Measurements from ENCODE around the gene LRRC39. TPM values are rescaled to one million over a fixed set of nuclear protein-coding genes. Genes with fewer than 3 reads are reported as not detected.
"Not testable (repeated sequence)": the region's sequence is repeated elsewhere in the genome, so short reads cannot be mapped to it uniquely, and the experiment has no call there.

The LRRC39 gene
- total RNA-seq (2014; rRNA removed; shearing (Covaris generic)): 0.42 and 1.5 TPM in 2 replicates

DNA sequence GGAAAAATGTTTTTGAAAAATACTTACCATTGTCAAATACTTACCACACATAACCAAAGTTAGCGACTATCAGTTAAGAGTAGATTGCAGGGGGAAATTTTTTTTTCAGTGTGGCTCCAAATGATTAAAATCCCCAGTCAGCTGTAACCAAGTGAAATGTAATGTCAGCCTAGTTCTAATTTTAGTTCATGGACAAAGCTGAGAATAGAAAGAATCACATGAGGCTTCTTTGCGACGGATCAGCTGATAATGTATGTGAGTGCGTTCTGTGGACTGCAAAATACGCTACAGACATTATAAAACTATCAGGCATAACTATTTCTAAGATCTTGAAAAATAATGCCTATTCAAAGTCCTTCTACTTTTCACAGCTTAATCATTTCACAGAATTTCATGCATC lies at the start of gene LRRC39:
TSS of gene LRRC39 (minus strand) at position 166 of the 400 bp plus-strand sequence. CDS start 9,740 bp downstream, outside the sequence.
- DNase-seq (ENCODE audit: low read depth): no peak

DNA sequence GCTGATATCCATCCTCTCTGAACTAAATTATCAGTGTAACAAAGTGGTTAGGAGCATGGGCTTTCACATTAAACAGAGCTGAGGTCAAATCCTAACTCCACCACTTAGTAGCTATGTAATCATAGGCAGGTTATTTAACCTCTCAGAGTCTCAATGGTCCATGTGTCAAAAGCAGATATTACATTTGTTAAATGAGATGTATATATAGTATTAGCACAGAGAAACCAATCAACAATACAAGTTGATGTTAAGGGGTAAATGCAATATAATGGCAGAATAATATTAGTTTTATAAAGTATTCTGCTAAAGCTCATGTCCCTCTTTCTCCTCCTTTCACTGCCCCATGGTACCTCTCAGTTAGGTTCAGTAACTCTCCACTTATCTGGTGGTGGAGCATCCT lies 44.4 kb upstream of the LRRC39 start:
- no peak for DNase-seq (ENCODE audit: low read depth)

DNA sequence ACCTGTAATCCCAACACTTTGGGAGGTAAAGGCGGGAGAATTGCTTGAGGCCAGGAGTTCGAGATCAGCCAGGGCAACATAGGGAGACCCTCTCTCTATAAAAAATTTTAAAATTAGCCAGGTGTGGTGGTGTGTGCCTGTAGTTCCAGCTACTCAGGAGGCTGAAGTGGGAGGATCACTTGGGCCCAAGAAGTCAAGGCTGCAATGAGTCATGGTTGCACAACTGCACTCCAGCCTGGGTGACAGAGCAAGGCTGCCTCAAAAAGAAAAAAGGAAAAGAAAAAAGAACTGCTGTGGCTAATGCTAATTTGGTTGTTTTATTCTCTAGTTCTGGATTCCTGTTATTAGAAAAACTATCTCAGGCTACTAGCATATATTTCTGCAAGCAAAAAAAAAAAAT lies 41.8 kb upstream of the LRRC39 start:
- DNase-seq (ENCODE audit: low read depth): no peak

DNA sequence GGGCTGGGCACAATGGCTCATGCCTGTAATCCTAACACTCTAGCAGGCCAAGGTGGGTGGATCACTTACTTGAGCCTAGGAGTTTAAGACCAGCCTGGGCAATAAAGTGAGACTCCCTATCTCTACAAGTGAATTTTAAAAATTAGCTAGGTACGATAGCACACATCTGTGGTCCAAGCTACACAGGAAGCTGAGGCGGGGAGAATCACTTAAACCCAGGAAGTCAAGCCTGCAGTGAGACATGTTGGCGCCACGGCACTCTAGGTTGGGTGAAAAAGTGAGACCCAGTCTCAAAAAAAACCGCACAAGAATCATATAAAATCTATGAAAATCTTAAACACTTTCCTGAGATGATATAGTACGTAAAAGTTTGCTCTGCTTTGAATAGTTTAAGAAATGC lies 41.4 kb upstream of the LRRC39 start:
- DNase-seq (ENCODE audit: low read depth): no peak

DNA sequence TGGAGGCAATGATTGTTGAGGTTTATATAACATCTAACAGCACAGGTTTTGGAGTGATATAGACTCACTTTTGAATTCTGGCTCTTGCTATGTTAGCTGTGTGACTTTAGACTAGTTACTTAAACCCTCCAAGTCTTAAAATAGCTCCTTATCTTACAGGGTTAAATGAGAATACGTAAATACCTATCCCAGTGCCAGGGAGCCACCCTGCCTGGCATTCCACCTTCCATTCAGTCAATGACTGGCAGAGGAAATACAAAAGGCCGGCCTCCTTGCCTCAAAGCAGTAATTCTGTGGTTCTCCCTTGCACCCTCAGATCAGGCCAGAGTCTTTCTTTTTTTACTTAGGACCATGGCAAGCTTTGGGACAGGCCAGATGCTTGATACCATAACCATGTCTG lies 39.8 kb upstream of the LRRC39 start:
- DNase-seq (ENCODE audit: low read depth): no peak

DNA sequence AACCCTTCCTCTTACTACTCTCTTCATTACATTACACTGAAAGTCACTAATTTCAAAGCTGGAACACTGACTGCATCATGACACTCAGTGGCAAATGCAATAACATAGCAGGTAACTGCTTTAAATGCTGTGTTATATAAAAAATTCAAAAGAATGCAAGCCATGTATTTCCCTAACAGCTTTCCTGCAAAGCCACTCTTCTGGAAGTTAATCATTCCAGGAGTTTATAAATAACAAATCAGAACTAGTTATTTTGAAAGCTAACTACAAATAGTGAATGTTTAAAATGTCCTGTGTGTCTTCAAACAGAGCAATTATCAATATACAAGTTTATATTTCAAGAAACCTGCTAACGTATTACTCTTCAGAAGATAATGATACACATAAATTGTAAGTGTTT lies 37.0 kb upstream of the LRRC39 start:
- no peak for DNase-seq (ENCODE audit: low read depth)

DNA sequence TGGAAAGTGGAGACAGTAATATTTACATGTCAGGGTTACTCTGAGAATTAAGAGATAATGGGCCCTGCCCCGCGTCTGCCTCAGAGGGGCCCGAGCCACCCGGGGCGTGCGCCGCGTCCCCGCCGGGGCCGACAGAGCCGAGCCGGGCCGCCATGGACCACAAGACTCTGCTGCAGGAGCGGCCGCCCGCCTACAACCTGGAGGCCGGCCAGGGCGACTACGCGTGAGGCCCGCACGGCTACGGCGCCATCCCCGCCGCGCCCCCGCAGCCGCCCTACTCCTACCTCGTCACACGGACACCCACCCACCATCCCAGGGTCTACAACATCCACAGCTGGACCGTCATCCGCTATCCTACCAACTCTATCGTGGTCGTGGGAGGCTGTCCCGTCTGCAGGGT lies 35.1 kb upstream of the LRRC39 start:
- DNase-seq (ENCODE audit: low read depth): no peak

DNA sequence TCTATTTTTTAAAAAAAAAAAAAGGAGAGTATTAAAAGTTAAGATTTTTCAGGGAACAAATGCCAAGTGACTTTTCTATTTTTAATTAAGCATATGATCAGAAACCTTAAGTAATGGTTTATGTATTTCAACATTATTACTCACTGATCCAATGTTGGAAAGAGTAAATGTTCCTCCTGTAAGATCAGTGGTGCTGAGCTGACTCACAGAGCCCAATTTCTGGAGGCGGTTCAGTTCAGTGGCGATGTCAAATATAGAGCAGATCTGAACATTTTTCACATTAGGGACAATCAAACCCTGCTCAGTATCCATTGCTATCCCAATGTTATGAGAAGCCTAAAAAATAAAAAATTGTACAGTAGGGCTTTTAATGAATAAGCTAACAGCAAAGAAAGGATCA lies 28.2 kb upstream of the LRRC39 start:
- no peak for DNase-seq (ENCODE audit: low read depth)

DNA sequence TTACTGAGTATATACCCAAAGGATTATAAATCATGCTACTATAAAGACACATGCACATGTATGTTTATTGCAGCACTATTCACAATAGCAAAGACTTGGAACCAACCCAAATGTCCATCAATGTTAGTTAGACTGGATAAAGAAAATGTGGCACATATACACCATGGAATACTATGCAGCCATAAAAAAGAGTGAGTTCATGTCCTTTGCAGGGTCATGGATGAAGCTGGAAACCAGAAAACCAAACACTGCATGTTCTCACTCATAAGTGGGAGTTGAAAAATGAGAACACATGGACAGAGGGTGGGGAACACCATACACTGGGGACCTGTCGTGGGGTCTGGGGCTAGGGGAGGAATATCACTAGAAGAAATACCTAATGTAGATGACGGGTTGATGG lies 27.5 kb upstream of the LRRC39 start:
- DNase-seq (ENCODE audit: low read depth): not testable (repeated sequence)

DNA sequence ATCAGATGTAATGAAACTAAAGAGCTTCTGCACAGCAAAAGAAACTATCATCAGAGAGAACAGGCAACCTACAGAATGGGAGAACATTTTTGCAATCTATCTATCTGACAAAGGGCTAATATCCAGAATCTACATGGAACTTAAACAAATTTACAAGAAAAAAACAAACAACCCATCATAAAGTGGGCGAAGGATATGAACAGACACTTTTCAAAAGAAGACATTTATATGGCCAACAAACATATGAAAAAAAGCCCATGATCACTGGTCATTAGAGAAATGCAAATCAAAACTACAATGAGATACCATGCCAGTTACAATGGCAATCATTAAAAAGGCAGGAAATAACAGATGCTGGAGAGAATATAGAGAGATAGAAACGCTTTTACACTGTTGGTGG lies 27.0 kb upstream of the LRRC39 start:
- DNase-seq (ENCODE audit: low read depth): not testable (repeated sequence)

DNA sequence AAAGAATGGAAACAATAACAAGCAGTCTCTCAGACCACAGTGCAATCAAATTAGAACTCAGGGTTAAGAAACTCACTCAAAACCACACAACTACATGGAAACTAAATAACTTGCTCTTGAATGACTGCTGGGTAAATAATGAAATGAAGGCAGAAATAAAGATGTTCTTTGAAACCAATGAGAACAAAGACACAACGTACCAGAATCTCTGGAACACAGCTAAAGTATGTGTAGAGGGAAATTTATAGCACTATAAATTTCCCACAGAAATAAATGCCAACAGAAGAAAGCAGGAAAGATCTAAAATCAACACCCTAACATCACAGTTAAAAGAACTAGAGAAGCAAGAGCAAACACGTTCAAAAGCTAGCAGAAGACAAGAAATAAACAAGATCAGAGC lies 24.6 kb upstream of the LRRC39 start:
- not testable (repeated sequence) for DNase-seq (ENCODE audit: low read depth)

DNA sequence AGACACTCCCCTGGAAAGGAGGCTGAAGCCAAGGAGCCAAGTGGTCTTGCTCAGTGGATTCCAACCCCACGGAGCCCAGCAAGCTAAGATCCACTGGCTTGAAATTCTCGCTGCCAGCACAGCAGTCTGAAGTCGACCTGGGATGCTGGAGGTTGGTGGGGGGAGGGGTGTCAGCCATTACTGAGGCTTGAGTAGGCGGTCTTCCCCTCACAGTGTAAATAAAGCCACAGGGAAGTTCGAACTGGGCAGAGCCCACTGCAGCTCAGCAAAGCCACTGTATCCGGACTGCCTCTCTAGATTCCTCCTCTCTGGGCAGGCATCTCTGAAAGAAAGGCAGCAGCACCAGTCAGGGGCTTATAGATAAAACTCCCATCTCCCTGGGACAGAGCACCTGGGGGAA lies 22.0 kb upstream of the LRRC39 start:
- DNase-seq (ENCODE audit: low read depth): not testable (repeated sequence)

DNA sequence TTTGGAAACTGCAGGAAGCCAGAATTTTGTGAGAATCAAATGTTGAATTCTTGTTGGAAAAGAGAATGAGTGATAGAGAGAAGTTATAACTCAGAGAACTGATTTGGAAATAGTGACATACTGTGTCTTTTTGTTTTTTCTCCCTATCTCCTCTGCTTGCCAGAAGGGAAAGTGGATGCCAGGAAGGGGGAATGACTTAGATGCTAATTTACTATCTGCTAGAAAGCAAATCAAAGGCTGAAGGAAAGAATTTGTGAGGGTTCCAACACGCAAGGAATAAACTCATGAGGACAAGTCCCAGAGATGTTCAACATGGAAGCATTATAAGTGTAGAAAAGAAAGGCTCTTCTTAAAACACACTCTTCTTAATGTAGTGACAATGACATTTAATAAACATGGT lies 20.5 kb upstream of the LRRC39 start:
- DNase-seq (ENCODE audit: low read depth): no peak

DNA sequence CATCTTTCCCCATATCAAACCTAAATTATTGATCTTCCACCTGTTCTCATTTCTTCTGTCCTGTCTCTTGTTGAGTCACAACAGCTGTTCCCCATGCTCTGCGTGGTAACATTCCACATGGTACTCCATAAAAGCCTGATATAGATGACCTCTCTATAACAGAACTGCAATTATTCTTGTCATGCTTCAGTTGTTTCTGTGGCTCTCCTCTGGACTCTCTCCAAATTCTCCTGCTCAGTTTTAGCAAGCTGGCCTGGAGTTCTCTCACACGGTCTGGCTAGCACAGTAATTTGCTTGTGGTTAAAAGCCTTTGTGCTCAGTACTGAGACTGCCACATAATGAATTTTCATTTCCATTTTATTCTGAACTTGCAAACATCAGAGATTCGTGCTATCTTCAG lies 10.6 kb upstream of the LRRC39 start:
- DNase-seq (ENCODE audit: low read depth): peak; percentile 74

DNA sequence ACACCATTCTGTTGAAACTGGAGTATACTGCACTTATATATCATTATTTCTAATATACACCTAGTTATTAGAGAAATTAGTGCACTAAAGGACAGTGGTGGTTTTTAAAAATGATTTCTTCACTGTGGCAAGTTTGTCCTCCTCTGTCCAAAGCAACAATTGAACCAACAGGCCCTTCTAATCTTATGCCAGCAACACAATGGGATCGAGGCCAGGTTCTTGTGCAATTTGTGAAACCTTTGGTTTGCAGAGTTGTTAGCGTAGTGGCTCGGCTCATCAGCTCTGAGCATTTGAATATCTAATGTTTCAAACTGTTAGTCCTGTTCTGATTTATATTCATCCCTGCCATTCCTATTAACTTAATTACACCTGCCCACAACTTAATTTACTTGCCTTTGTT lies 9.9 kb upstream of the LRRC39 start:
- DNase-seq (ENCODE audit: low read depth): no peak

DNA sequence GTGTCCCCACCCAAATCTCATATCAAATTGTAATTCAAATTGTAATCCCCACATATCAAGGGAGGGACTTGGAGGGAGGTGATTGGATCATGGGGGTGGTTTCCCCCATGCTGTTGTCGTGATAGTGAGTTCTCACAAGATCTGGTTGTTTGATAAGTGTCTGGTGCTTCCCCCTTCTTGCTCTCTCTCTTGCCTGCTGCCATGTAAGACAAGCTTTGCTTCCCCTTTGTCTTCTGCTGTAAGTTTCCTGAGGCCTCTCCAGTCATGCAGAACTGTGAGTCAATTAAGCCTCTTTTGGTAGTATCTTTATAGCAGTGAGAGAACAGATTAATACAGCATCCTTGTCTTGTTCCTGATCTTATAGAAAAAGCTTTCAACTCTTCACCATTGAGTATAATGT lies 6.5 kb upstream of the LRRC39 start:
- DNase-seq (ENCODE audit: low read depth): no peak

DNA sequence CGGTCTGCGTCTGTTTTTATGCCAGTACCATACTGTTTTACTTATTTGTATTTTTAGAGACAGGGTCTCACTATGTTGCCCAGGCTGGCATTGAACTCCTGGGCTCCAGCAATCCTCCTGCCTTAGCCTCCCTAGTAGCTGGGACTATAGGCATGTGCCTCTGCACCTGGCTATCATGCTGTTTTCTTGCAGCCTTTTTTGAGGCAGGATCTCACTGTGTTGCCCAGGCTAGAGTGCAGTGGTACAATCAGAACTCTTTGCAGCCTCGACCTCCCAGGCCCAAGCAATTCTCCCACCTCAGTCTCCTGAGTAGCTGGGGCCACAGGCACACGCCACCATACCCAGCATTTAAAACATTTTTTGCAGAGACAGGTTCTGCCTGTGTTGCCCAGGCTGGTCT lies 5.3 kb upstream of the LRRC39 start:
- DNase-seq (ENCODE audit: low read depth): no peak

DNA sequence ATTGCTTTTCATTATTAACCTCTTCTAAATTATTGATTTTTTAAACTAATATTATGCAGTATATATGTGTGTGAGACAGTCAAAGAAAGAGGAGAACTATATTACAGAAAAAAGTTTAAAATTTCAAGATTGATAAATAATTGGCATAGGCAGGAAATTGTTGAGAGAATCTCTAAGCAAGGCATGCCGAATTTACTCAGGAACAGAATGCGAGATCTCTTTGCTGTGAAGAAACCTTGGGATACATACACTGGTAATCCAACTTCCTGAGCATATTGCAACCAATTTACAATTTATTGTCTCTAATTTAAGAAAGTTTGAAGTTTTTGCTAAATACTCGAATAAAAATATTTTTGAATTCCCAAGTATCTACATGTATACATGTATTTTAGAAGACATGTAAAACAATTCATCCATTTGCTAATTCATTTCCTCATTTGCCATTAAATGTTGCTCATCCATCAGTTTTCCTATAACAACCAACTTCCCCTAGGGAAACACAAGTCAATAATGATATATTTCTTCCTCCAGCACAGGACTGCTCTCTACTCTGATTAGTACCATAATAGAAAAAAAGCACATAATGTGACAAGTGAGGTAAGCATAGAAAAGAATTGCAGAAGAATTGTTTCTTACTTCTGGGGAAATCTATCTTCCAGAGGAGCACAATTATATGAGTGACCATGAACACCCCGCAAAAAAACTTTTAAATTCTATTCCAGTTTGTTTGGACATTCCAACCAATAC lies 588 bp downstream of the LRRC39 start:
- no peak for DNase-seq (ENCODE audit: low read depth)

DNA sequence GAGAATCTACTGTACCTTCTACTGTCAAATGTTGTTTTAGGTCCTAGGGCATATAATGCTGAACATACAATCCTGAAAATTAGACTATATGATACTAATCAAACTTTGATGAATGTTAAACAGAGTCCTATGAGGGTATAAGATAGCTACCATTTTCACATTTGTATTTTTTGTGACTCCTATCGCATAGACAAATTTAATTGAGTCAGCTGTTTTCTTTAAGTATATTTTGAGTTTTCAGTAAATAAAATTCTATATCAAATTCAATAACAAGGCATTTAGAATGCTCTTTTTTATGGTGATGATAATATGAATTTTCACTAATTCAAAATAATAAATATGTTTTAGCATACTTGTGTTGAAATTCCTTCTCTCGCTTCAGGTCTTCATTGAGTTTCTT lies 10.0 kb downstream of the LRRC39 start:
- DNase-seq (ENCODE audit: low read depth): no peak

DNA sequence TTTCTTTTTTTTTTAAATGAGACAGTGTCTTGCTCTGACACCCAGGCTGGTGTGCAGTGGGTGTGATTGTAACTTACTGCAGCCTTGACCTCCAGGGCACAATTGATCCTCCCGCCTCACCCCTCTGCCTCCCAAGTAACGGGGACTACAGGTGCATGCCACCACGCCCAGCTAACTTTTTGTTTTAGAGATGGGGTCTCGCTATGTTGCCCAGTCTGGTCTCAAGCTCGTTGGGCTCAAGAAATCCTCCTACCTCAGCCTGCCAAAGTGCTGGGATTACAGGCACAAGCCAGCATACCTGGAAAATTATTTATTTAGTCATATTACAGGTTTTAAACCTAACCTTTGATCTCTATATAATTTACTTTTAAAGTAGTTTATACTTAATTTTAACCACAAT lies 13.4 kb downstream of the LRRC39 start:
- DNase-seq (ENCODE audit: low read depth): no peak

DNA sequence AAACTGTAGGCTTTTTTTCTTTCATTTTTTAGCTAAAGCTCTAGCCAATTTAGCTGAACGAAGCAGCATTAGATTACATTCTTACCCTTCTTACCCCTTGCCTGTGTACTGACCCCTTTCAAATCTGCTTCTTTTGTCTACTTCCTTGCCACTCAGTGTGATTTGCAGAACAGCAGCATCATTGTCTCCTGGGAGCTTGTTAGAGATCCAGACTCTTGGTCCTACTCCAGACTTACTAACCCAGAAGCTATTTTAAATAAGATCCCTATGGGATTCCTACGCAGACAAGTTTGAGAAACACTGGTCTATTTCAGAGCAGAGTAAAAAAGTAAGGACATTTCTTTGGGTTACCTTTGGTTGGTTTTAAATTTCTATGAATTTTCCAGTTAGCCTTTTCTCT lies 13.8 kb downstream of the LRRC39 start:
- DNase-seq (ENCODE audit: low read depth): no peak

DNA sequence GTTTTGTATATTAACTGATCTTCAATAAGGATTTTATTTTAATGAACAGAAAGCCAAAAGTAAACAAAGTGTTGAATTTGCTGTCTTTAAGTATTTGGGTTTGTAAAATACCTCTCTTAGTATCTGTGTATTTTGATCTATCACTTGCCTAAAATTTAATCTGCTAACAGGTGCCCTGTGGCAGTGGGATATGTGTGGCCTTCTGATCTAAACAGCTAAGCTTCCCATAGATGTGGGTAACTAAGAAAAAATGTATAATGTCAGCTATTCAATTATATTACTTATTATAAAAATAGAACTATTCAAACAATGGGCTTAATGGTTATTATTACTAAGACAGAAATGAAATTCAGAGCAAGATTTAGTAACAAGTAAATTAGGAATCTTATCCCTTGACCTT lies 15.2 kb downstream of the LRRC39 start:
- DNase-seq (ENCODE audit: low read depth): no peak

DNA sequence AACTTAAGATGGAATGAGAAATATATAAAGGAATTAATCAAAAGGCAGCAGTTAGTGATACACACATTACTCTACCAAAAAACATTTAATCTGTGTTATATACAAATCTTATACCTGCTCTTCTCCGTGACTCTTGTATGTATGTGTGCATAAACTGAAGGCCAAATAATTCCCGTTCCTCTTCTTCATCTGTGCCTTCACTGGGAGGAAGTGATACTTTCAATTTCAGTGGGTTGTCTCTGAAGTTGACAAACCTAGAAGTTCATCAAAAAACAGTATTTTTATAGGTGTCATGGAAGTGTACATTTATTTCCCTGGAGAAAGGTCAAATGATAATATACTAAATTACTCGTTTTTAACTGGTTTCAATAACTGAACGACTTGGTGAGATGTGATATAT lies 25.8 kb downstream of the LRRC39 start:
- no peak for DNase-seq (ENCODE audit: low read depth)

DNA sequence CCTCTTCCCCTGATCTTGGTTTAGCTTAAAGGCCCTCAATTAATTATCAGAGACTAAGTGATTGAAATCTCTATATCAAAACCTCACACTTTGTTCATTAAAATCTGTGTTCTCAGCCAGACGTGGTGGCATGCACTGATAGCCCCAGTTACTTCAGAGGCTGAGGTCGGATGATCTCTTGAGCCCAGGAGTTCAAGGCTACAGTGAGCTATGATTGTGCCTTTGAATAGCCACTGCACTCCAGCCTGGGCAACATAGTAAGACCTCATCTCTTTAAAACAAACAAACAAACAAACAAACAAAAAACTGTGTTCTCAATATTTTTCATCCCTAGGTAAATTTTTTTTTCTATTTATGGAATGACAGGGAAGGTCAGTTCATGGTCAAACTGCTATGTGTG lies 26.4 kb downstream of the LRRC39 start:
- no peak for DNase-seq (ENCODE audit: low read depth)
